Measurements from ENCODE around the gene ERN1. TPM values are rescaled to one million over a fixed set of nuclear protein-coding genes. Genes with fewer than 3 reads are reported as not detected.
A peak's percentile ranks its signal among the peaks of the same experiment; 100 is the strongest.

The ERN1 gene
- total and polyA plus RNA-seq, 2 donors from 2014 or later = 2.8 to 37.0 TPM

DNA sequence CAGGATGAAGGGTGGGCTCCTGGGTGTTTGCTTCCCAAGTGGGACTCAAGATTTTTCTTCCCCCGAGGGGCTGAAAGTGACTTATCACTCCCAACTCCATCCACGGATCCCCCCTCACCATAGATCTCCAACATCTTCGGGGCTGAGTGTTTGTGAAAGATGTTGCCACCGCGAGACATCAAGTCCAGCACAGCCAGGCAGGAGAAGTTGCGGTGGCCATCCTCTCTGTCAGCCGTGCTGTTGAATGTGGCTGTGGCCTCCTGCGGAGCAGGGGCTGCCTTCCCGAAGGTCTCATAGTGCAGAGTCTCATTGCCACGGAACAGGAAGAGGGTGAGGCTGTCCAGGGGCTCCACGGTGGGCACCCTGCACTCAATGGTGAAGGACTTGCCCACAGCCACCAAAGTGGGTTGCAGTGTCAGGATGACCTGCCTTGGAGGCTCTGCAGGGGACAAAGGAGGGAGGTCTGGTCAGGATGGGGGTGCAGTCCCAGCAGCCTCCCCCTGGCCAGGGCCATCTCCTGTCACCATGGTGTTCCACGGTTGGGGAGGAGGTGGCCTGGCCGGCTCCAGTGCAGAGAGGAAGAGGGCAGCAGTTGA is 126.3 kb downstream of the ERN1 start:
- FAIRE-seq = no peak
- Histone ChIP-seq H3K9ac (ENCODE audit: low read length in 3 of 3) (no peak overlapping the region), H3K4me3 (ENCODE audit: low read length in 3 of 3) (no peak overlapping the region), H3K27ac (ENCODE audit: low read depth in 2 of 2, low read length in 2 of 2) (no peak overlapping the region), H3K4me1 (ENCODE audit: control insufficient read depth in 2 of 3, insufficient read depth in 2 of 3, low read depth in 1 of 3, low read length in 3 of 3) (peaks cover 0 to 12% (median 3%) of the 10 kb centered on the region in 3 donors), H3K36me3 (ENCODE audit: control insufficient read depth in 2 of 3, insufficient read depth in 3 of 3, low read length in 3 of 3) (no peaks in the 10 kb centered on the region), H3K9me3 (ENCODE audit: control insufficient read depth in 2 of 3, insufficient read depth in 1 of 3, low read length in 3 of 3) (no peaks in the 10 kb centered on the region), H3K27me3 (ENCODE audit: control insufficient read depth, insufficient read depth, low read length) (no peaks in the 10 kb centered on the region)
- TF ChIP-seq, protein P1, sequence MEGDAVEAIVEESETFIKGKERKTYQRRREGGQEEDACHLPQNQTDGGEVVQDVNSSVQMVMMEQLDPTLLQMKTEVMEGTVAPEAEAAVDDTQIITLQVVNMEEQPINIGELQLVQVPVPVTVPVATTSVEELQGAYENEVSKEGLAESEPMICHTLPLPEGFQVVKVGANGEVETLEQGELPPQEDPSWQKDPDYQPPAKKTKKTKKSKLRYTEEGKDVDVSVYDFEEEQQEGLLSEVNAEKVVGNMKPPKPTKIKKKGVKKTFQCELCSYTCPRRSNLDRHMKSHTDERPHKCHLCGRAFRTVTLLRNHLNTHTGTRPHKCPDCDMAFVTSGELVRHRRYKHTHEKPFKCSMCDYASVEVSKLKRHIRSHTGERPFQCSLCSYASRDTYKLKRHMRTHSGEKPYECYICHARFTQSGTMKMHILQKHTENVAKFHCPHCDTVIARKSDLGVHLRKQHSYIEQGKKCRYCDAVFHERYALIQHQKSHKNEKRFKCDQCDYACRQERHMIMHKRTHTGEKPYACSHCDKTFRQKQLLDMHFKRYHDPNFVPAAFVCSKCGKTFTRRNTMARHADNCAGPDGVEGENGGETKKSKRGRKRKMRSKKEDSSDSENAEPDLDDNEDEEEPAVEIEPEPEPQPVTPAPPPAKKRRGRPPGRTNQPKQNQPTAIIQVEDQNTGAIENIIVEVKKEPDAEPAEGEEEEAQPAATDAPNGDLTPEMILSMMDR (IDR thresholded peaks at IDR 0.05; ENCODE audit: borderline replicate concordance, extremely low read depth, insufficient read depth) = no peak
- intact Hi-C loops (cut with DNase I) = no loop called here
- DNase-seq = no peak

DNA sequence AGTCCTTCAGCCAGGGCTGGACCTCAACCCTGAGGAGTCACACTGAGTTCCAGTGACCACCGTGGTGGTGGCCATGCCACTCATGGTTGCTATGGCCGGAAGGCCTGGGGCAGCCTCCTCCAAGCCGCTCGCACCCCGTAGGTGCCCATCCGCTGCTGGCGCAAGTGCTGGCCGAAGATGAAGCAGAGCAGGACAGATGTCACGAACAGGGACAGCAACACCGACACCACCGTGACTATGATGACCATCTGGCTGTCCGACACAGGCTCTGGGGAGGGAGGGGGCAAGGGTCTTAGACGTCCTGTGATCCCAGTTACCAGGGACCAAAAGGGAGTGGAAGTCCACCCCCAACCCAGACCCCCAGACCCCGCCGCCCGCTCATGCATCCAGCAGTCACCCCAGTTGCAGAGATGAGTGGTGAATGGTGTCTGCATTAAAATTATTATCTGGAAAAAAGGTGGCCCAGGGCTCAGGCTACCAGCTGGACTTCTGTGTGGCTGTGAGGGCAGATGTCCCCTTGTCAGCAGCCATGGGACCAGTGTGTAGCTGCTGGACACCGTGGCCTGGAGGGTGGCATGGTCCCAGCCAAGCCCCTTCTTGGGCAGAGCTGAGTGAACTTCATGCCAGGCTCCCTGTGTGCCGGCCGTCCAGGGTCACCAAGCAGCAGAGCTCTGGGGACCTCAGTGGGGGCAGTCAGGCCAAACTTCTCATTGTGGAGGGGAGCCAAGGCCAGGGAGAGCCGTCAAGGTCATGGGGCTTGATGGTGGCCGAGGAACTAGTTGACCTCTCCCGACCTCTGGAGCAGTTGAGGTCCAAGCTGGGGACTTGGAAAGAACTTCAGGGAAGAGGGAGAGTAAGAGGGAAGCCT is 127.1 kb downstream of the ERN1 start:
- DNase-seq (peak in 1 of 5 donors; percentile 30), FAIRE-seq (no peak)
- Histone ChIP-seq H3K9ac (ENCODE audit: low read length in 3 of 3) (no peak overlapping the region), H3K4me1 (ENCODE audit: control insufficient read depth in 2 of 3, insufficient read depth in 2 of 3, low read depth in 1 of 3, low read length in 3 of 3) (peaks cover 0 to 13% (median 0%) of the 10 kb centered on the region in 3 donors), H3K27me3 (ENCODE audit: control insufficient read depth, insufficient read depth, low read length) (no peaks in the 10 kb centered on the region), H3K9me3 (ENCODE audit: control insufficient read depth in 2 of 3, insufficient read depth in 1 of 3, low read length in 3 of 3) (no peaks in the 10 kb centered on the region), H3K36me3 (ENCODE audit: control insufficient read depth in 2 of 3, insufficient read depth in 3 of 3, low read length in 3 of 3) (no peaks in the 10 kb centered on the region), H3K27ac (ENCODE audit: low read depth in 2 of 2, low read length in 2 of 2) (no peak overlapping the region), H3K4me3 (ENCODE audit: low read length in 3 of 3) (no peak overlapping the region)
- intact Hi-C loops (cut with DNase I) = no loop called here
- TF ChIP-seq, protein P1 (IDR thresholded peaks at IDR 0.05; ENCODE audit: borderline replicate concordance, extremely low read depth, insufficient read depth) = no peak

DNA sequence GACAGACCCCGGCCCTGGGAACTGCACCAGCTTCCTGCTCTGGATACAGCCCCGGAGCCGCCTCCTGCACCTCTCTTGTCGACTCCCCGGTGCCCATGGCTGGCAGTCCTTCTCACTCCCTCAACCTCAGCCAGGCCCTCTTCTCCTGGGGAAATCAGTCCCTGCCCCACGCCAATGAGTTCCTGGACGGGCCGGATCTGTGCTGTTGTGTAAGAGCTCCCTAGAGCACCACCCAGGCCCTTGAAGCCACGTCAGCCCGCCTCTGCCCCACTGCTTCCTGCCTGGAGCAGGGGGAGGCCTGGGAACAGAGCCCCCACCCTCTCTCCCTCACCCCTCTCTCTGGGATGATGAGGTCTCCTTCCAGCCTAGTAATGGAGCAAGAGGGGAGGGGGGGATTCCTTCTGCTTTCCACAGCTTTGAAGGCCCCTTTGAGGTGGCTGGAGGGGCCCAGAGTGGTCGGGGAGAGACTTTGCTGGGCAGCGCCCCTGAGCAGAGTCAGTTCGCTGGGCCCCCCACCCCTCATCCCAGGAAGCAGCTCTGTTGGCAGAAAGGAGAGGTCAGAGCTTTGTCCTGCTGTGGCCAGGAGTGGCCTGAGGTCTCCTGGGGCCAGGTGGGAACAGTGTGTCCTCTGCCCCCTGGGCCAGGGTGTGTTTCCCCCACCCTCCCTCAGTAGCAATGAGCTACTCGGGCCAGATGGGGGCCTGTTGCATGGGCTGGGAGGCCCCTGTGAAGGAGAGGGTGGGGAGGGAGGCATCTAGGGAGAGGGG is 128.0 kb downstream of the ERN1 start:
- H3K27me3 ChIP-seq (ENCODE audit: control insufficient read depth, insufficient read depth, low read length) = no peaks in the 10 kb centered on the region
- DNase-seq (peak in 2 of 5 donors; percentile 32 to 84), FAIRE-seq (no peak)
- no peaks in the 10 kb centered on the region for H3K36me3 ChIP-seq (ENCODE audit: control insufficient read depth in 2 of 3, insufficient read depth in 3 of 3, low read length in 3 of 3)
- no peaks in the 10 kb centered on the region for H3K9me3 ChIP-seq (ENCODE audit: control insufficient read depth in 2 of 3, insufficient read depth in 1 of 3, low read length in 3 of 3)
- TF ChIP-seq, protein P1 (IDR thresholded peaks at IDR 0.05; ENCODE audit: borderline replicate concordance, extremely low read depth, insufficient read depth) = no peak
- intact Hi-C loops (cut with DNase I) = no loop called here
- peaks cover 0 to 12% (median 0%) of the 10 kb centered on the region in 3 donors for H3K4me1 ChIP-seq (ENCODE audit: control insufficient read depth in 2 of 3, insufficient read depth in 2 of 3, low read depth in 1 of 3, low read length in 3 of 3)
- H3K27ac ChIP-seq (ENCODE audit: low read depth in 2 of 2, low read length in 2 of 2) = no peak overlapping the region
- H3K9ac ChIP-seq (ENCODE audit: low read length in 3 of 3) = no peak overlapping the region
- H3K4me3 ChIP-seq (ENCODE audit: low read length in 3 of 3) = no peak overlapping the region
